HG03060 (cell line): ENCODE data around the gene MKRN2.
"Not testable (repeated sequence)": the region's sequence is repeated elsewhere in the genome, so short reads cannot be mapped to it uniquely, and the experiment has no call there.

Source experiments
- ATAC-seq: cut with Tn5 transposase; IDR thresholded peaks from one replicate; pipeline ENCODE4 v1.9.1; 2021; ENCODE audit warnings: low read depth, moderate number of reproducible peaks; ENCODE audit not compliant: unreplicated experiment

The MKRN2 gene

DNA sequence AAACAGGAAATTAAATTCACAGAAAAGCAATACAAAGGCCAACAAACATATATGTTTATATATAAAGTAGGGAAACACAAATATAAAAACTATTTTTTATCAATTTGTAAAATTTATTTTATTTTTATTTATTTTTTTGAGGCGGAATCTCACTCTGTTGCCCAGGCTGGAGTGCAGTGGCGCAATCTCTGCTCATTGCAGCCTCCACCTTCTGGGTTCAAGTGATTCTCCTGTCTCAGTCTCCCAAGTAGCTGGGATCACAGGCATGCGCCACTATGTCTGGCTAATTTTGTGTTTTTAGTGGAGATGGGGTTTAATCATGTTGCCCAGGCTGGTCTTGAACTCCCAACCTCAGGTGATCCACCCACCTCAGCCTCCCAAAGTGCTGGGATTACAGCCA is 68.1 kb downstream of the MKRN2 start:
- not testable (repeated sequence) for ATAC-seq

DNA sequence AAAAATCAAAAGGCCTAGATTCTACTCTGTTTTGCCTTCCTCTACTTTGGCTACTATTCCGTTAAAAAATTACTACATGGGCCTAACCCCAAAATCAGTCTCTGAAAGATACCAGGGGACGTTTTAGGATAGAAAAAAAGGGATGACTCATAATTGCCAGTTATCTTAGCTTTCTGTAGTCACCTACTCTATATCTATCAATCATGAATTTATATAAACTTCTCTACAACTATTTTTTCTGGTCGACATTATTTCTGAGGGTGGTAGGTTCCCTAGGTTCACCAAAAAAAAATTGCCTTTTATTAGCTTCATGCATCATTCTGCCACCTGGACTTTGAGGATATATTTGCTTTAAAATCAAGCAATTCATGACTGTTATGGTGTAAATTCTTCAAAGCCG is 70.5 kb downstream of the MKRN2 start:
- ATAC-seq = no peak

DNA sequence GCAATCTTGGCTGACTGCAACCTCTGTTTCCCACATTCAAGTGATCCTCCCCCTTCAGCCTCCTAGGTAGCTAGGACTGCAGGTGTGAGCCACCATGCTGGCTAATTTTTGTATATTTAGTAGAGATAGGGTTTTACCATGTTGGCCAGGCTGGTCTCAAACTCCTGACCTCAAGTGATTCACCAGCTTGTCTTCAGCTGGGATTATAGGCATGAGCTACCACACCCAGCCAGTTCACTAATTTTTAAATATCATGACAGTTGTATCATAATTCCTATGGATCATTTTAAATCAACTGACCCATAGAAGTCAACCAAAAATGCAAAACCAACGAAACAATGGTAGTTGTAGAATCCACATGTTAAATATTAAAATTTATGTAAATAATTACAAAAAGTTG is 71.9 kb downstream of the MKRN2 start:
- no peak for ATAC-seq

GRCh38 chr3:12629560-12629959 is 72.7 kb downstream of the MKRN2 start:
- no peak for ATAC-seq

DNA sequence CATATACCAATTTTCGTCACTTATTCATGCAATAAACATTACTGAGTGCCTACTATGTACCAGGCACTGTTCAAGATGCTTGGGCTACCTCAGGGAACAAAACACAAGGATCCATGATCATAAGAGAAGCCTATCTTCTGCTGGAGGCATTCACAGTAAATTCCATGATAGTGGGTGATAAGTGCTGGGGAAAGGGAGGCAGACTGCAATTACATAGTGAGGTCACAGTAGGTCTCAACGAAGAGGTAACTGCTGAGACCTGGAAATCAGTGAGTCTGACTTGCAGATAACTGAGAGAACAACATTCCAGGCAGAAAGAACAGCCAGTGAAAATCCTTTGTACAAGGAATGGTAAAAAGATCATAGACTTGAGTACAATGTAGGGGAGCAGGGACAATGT is 73.4 kb downstream of the MKRN2 start:
- no peak for ATAC-seq

DNA sequence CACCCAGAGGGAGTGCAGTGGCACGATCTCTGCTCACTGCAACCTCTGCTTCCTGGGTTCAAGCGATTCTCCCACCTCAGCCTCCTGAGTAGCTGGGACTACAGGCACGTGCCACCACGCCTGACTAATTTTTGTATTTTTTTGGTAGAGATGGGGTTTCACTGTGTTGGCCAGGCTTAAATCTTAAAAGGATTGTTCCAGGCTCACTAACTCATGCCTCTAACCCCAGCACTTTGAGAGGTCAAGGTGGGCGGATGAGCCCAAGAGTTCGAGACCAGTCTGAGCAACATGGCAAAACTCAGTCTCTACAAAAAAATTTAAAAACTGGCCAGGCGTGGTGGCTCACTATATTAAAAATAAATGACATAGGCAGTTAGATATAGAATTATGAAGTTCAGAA is 74.0 kb downstream of the MKRN2 start:
- not testable (repeated sequence) for ATAC-seq

DNA sequence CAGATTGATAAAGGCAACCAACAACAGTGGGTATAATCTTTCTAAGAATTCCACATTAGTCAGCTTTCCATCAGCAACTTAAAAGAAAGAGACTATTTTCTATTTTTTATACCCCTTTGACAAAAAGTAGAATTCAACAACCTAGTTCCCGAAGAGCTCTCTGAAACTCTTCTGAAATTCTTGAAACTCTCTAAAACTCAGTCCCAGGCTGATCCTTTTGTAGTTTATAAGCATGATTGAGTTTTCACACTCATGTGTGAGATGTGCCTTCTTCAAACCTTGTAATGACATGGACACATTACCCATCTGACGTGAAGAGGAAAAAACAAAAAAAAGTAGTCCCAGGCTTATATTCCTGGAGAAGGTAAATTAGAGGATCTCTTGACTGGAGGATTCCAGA is 75.6 kb downstream of the MKRN2 start:
- ATAC-seq = no peak

- ATAC-seq = no peak
Measured at GRCh38 chr3:12633108-12633507, 76.2 kb downstream of the MKRN2 start.
